ENCODE results near the gene SLC38A2.

The SLC38A2 gene

DNA sequence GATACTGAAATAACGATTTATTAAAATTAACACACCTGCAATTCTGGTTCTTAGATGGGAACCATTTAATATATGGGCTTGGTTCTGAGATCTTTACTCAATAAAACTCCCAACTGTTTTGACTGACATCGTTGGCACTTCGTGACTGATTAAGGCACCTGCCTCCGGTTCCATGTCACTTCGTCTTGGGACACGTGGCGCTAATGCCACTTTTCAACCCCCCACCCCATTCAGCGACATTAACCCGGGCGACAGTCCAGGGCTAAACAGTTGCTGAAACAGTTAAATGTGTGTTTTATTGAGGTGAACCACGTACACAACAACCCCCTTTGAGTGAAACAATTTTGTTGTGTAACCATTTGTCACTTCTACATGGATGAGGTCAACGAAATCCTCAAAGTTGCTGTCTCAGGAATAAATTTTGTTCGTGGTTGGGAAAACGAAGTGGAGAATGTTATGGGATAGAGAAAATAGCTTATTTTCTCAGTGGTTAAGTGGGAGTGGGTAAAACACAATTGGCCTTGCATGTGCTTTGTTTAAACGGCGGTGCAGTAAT, 9.9 kb upstream of the SLC38A2 start:
- Histone ChIP-seq H2AK5ac (ENCODE audit: low read length, severe bottlenecking) (peak overlapping the region; percentile 84), H2BK120ac (ENCODE audit: low read depth, low read length) (peak overlapping the region; percentile 71), H3K14ac (ENCODE audit: low read length in 2 of 2) (peak overlapping the region in 1 of 2 experiments; percentile 98), H3K79me1 (replicated peaks; ENCODE audit: low read length, poor library complexity, severe bottlenecking) (peaks cover 2% of the 10 kb centered on the region), H3K18ac (ENCODE audit: low read depth in 1 of 2, low read length in 2 of 2) (peak overlapping the region; percentile 95 to 99), H2BK15ac (ENCODE audit: low read depth, poor library complexity, severe bottlenecking) (no peak overlapping the region), H3K36me3 (ENCODE audit: control insufficient read depth in 1 of 2, insufficient read depth in 2 of 2, low read depth in 1 of 2, low read length in 2 of 2) (peaks cover 0 to 6% of the 10 kb centered on the region in 2 experiments), H2BK12ac (ENCODE audit: low read length in 2 of 2) (peak overlapping the region; percentile 21 to 92), H4K8ac (ENCODE audit: low read length) (peak overlapping the region; percentile 98), H3K9me3 (ENCODE audit: control insufficient read depth, low read length) (no peaks in the 10 kb centered on the region), H3K9ac (ENCODE audit: low read length) (peak overlapping the region; percentile 97), H2BK5ac (ENCODE audit: low read depth, low read length, poor library complexity, severe bottlenecking) (peak overlapping the region; percentile 98), H3K27me3 (ENCODE audit: control insufficient read depth in 1 of 2, insufficient read depth in 1 of 2, low read length in 2 of 2) (no peaks in the 10 kb centered on the region), H4K91ac (ENCODE audit: low read length) (peak overlapping the region; percentile 94), H3K27ac (ENCODE audit: low read length, poor library complexity, severe bottlenecking) (peak overlapping the region; percentile 86), H3K4me3 (ENCODE audit: insufficient read depth in 1 of 2, low read depth in 1 of 2, low read length in 2 of 2) (peak overlapping the region; percentile 68 to 85), H3K4me1 (ENCODE audit: control insufficient read depth, insufficient read depth, low read depth, low read length) (peaks cover 7% of the 10 kb centered on the region), H2AFZ (ENCODE audit: low read depth, low read length) (no peak overlapping the region), H3K4me2 (ENCODE audit: low read length, poor library complexity, severe bottlenecking) (peak overlapping the region; percentile 81), H3K4ac (ENCODE audit: low read depth in 1 of 2, low read length in 2 of 2) (peak overlapping the region; percentile 13 to 85), H3K23ac (ENCODE audit: low read length in 2 of 2) (no peak overlapping the region)
- peak; percentile 66 for DNase-seq
- 40% methylated on average over 13 of the region's 16 CpGs for WGBS

DNA sequence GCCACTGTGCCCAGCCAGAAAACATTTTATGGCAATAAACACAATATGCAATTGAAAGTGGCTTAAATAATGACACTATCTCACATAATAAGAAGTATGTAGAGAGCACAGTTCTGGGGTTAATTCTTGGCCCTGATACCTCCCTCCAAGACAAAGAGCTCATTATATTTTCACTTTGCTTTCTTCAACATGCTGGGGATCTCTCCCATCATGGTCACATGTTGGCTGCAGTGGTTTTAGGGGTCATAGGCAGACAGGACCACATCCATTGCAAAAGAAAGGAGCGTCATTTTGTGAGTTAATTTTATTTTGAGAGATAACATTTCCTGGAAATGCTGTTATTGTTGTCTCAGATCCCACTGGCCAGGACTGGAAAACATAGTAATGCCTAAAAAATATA, 8.3 kb upstream of the SLC38A2 start:
- H2BK12ac ChIP-seq (ENCODE audit: low read length in 2 of 2), result no peak overlapping the region
- no peak overlapping the region for H2BK15ac ChIP-seq (ENCODE audit: low read depth, poor library complexity, severe bottlenecking)
- H3K4ac ChIP-seq (ENCODE audit: low read depth in 1 of 2, low read length in 2 of 2), result no peak overlapping the region
- no peak overlapping the region for H4K8ac ChIP-seq (ENCODE audit: low read length)
- no peak overlapping the region for H3K9ac ChIP-seq (ENCODE audit: low read length)
- H3K27me3 ChIP-seq (ENCODE audit: control insufficient read depth in 1 of 2, insufficient read depth in 1 of 2, low read length in 2 of 2), result no peaks in the 10 kb centered on the region
- H4K91ac ChIP-seq (ENCODE audit: low read length), result no peak overlapping the region
- no peak overlapping the region for H3K27ac ChIP-seq (ENCODE audit: low read length, poor library complexity, severe bottlenecking)
- no peak overlapping the region for H3K14ac ChIP-seq (ENCODE audit: low read length in 2 of 2)
- no peak overlapping the region for H2AFZ ChIP-seq (ENCODE audit: low read depth, low read length)
- H2BK5ac ChIP-seq (ENCODE audit: low read depth, low read length, poor library complexity, severe bottlenecking), result no peak overlapping the region
- peaks cover 2% of the 10 kb centered on the region for H3K79me1 ChIP-seq (replicated peaks; ENCODE audit: low read length, poor library complexity, severe bottlenecking)
- H3K23ac ChIP-seq (ENCODE audit: low read length in 2 of 2), result no peak overlapping the region
- H3K36me3 ChIP-seq (ENCODE audit: control insufficient read depth in 1 of 2, insufficient read depth in 2 of 2, low read depth in 1 of 2, low read length in 2 of 2), result peaks cover 0 to 6% of the 10 kb centered on the region in 2 experiments
- H2AK5ac ChIP-seq (ENCODE audit: low read length, severe bottlenecking), result no peak overlapping the region
- no peak overlapping the region for H3K18ac ChIP-seq (ENCODE audit: low read depth in 1 of 2, low read length in 2 of 2)
- no peaks in the 10 kb centered on the region for H3K9me3 ChIP-seq (ENCODE audit: control insufficient read depth, low read length)
- WGBS, result no CpG with 5 or more reads among the region's 1 CpG
- H3K4me3 ChIP-seq (ENCODE audit: insufficient read depth in 1 of 2, low read depth in 1 of 2, low read length in 2 of 2), result no peak overlapping the region
- DNase-seq, result no peak
- peaks cover 5% of the 10 kb centered on the region for H3K4me1 ChIP-seq (ENCODE audit: control insufficient read depth, insufficient read depth, low read depth, low read length)
- H3K4me2 ChIP-seq (ENCODE audit: low read length, poor library complexity, severe bottlenecking), result no peak overlapping the region
- no peak overlapping the region for H2BK120ac ChIP-seq (ENCODE audit: low read depth, low read length)

DNA sequence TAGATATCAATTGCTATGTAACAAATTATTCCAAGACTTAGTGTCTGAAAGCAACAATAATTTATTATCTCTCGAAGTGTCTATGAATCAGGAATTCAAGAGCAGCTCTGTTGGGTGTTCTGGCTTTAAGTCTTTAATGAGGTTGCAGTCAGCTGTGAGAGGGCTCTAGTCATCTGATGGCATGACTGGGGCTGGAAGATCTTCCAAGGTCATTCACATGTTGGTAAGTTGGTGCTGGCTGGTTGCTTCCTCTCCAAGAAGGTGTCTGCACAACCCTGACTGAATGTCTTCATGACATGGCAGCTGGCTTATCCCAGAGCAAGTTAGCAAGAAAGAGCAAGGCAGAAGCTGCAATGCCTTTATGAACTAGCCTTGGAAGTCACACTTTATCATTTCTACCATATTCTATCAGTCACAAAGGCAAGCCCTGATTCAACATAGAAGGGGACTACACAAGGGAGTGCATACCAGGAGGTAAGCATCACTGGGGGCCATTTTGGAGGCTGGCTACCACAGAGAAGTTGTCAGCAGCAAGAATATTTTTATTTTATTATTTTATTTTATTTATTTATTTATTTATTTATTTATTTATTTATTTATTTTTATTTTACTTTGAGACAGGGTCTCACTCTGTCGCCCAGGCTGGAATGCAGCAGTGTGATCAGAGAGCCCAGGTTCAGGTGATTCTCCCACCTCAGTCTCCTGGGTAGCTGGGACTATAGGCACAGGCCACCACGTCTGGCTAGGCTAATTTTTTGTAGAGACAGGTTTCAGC, 7.6 kb upstream of the SLC38A2 start:
- H3K4me1 ChIP-seq (ENCODE audit: control insufficient read depth, insufficient read depth, low read depth, low read length), result peaks cover 2% of the 10 kb centered on the region
- peaks cover 4% of the 10 kb centered on the region for H3K79me1 ChIP-seq (replicated peaks; ENCODE audit: low read length, poor library complexity, severe bottlenecking)
- no peak for DNase-seq
- H3K18ac ChIP-seq (ENCODE audit: low read depth in 1 of 2, low read length in 2 of 2), result no peak overlapping the region
- no peak overlapping the region for H3K4me3 ChIP-seq (ENCODE audit: insufficient read depth in 1 of 2, low read depth in 1 of 2, low read length in 2 of 2)
- H3K14ac ChIP-seq (ENCODE audit: low read length in 2 of 2), result no peak overlapping the region
- WGBS, result 100% methylated on average over 3 of the region's 3 CpGs
- H3K23ac ChIP-seq (ENCODE audit: low read length in 2 of 2), result no peak overlapping the region
- H4K8ac ChIP-seq (ENCODE audit: low read length), result peak overlapping the region; percentile 56
- H3K27me3 ChIP-seq (ENCODE audit: control insufficient read depth in 1 of 2, insufficient read depth in 1 of 2, low read length in 2 of 2), result no peaks in the 10 kb centered on the region
- no peak overlapping the region for H3K27ac ChIP-seq (ENCODE audit: low read length, poor library complexity, severe bottlenecking)
- no peaks in the 10 kb centered on the region for H3K9me3 ChIP-seq (ENCODE audit: control insufficient read depth, low read length)
- H2AFZ ChIP-seq (ENCODE audit: low read depth, low read length), result no peak overlapping the region
- no peak overlapping the region for H2BK5ac ChIP-seq (ENCODE audit: low read depth, low read length, poor library complexity, severe bottlenecking)
- H2BK15ac ChIP-seq (ENCODE audit: low read depth, poor library complexity, severe bottlenecking), result peak overlapping the region; percentile 77
- H3K36me3 ChIP-seq (ENCODE audit: control insufficient read depth in 1 of 2, insufficient read depth in 2 of 2, low read depth in 1 of 2, low read length in 2 of 2), result peaks cover 0 to 6% of the 10 kb centered on the region in 2 experiments
- H3K4ac ChIP-seq (ENCODE audit: low read depth in 1 of 2, low read length in 2 of 2), result peak overlapping the region in 1 of 2 experiments; percentile 91
- peak overlapping the region; percentile 33 to 84 for H2BK12ac ChIP-seq (ENCODE audit: low read length in 2 of 2)
- H3K4me2 ChIP-seq (ENCODE audit: low read length, poor library complexity, severe bottlenecking), result no peak overlapping the region
- H4K91ac ChIP-seq (ENCODE audit: low read length), result no peak overlapping the region
- no peak overlapping the region for H3K9ac ChIP-seq (ENCODE audit: low read length)
- no peak overlapping the region for H2BK120ac ChIP-seq (ENCODE audit: low read depth, low read length)
- H2AK5ac ChIP-seq (ENCODE audit: low read length, severe bottlenecking), result no peak overlapping the region

DNA sequence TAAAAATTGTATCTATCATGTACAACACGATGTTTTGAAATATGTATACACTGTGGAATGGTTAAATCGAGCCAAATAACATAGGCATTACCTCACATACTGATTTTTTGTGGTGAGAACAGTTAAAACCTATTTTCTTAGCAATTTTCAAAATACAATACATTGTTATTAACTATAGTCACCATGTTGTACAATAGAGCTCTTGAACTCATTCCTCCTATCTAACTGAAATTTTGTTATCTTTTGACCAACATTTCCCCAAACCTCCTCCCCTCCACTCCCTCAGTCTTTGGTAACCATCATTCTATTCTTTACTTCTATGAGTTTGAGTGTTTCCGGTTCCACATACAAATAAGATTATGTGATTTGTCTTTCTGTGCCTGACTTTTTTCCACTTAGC, 6.8 kb upstream of the SLC38A2 start:
- Histone ChIP-seq H3K27ac (ENCODE audit: low read length, poor library complexity, severe bottlenecking) (no peak overlapping the region), H3K14ac (ENCODE audit: low read length in 2 of 2) (no peak overlapping the region), H3K18ac (ENCODE audit: low read depth in 1 of 2, low read length in 2 of 2) (no peak overlapping the region), H3K9ac (ENCODE audit: low read length) (no peak overlapping the region), H3K23ac (ENCODE audit: low read length in 2 of 2) (no peak overlapping the region), H3K36me3 (ENCODE audit: control insufficient read depth in 1 of 2, insufficient read depth in 2 of 2, low read depth in 1 of 2, low read length in 2 of 2) (peaks cover 0 to 6% of the 10 kb centered on the region in 2 experiments), H3K79me1 (replicated peaks; ENCODE audit: low read length, poor library complexity, severe bottlenecking) (peaks cover 7% of the 10 kb centered on the region), H4K91ac (ENCODE audit: low read length) (no peak overlapping the region), H3K4me3 (ENCODE audit: insufficient read depth in 1 of 2, low read depth in 1 of 2, low read length in 2 of 2) (no peak overlapping the region), H2BK120ac (ENCODE audit: low read depth, low read length) (no peak overlapping the region), H2BK5ac (ENCODE audit: low read depth, low read length, poor library complexity, severe bottlenecking) (no peak overlapping the region), H3K27me3 (ENCODE audit: control insufficient read depth in 1 of 2, insufficient read depth in 1 of 2, low read length in 2 of 2) (no peaks in the 10 kb centered on the region), H2AK5ac (ENCODE audit: low read length, severe bottlenecking) (no peak overlapping the region), H3K4me2 (ENCODE audit: low read length, poor library complexity, severe bottlenecking) (no peak overlapping the region), H2AFZ (ENCODE audit: low read depth, low read length) (no peak overlapping the region), H2BK12ac (ENCODE audit: low read length in 2 of 2) (no peak overlapping the region), H3K9me3 (ENCODE audit: control insufficient read depth, low read length) (no peaks in the 10 kb centered on the region), H4K8ac (ENCODE audit: low read length) (no peak overlapping the region), H3K4ac (ENCODE audit: low read depth in 1 of 2, low read length in 2 of 2) (no peak overlapping the region), H3K4me1 (ENCODE audit: control insufficient read depth, insufficient read depth, low read depth, low read length) (peaks cover 2% of the 10 kb centered on the region), H2BK15ac (ENCODE audit: low read depth, poor library complexity, severe bottlenecking) (no peak overlapping the region)
- no peak for DNase-seq
- WGBS, result 100% methylated on average over 1 of the region's 3 CpGs
